ENCODE measurements around the gene VGLL4.

Gene VGLL4

GRCh38 chr3:11619461-11619860, 24.3 kb downstream of the VGLL4 start:
- H3K4me3 ChIP-seq (ENCODE audit: control insufficient read depth, low read depth, low read length): no peak overlapping the region
- no peak for DNase-seq (ENCODE audit: low read depth)
- TF ChIP-seq CTCF (IDR thresholded peaks at IDR 0.05; ENCODE audit: control insufficient read depth, insufficient read depth, low read depth, low read length, missing control alignments): no peak

- H3K4me3 ChIP-seq (ENCODE audit: control insufficient read depth, low read depth, low read length): no peak overlapping the region
- TF ChIP-seq CTCF (IDR thresholded peaks at IDR 0.05; ENCODE audit: control insufficient read depth, insufficient read depth, low read depth, low read length, missing control alignments): no peak
- no peak for DNase-seq (ENCODE audit: low read depth)
Measured at GRCh38 chr3:11618904-11619303, 24.8 kb downstream of the VGLL4 start.

GRCh38 chr3:11616551-11616950, 27.2 kb downstream of the VGLL4 start:
- no peak for TF ChIP-seq CTCF (IDR thresholded peaks at IDR 0.05; ENCODE audit: control insufficient read depth, insufficient read depth, low read depth, low read length, missing control alignments)
- no peak for DNase-seq (ENCODE audit: low read depth)

GRCh38 chr3:11613851-11614487, 29.7 kb downstream of the VGLL4 start:
- H3K4me3 ChIP-seq (ENCODE audit: control insufficient read depth, low read depth, low read length): no peak overlapping the region
- TF ChIP-seq CTCF (IDR thresholded peaks at IDR 0.05; ENCODE audit: control insufficient read depth, insufficient read depth, low read depth, low read length, missing control alignments): no peak
- DNase-seq (ENCODE audit: low read depth): no peak

More at GRCh38 chr3:11616551-11616950, 27.2 kb downstream of the VGLL4 start:
- H3K4me3 ChIP-seq (ENCODE audit: control insufficient read depth, low read depth, low read length): no peak overlapping the region

GRCh38 chr3:11613319-11613718, 30.4 kb downstream of the VGLL4 start:
- no peak overlapping the region for H3K4me3 ChIP-seq (ENCODE audit: control insufficient read depth, low read depth, low read length)
- no peak for TF ChIP-seq CTCF (IDR thresholded peaks at IDR 0.05; ENCODE audit: control insufficient read depth, insufficient read depth, low read depth, low read length, missing control alignments)
- no peak for DNase-seq (ENCODE audit: low read depth)

- no peak for TF ChIP-seq CTCF (IDR thresholded peaks at IDR 0.05; ENCODE audit: control insufficient read depth, insufficient read depth, low read depth, low read length, missing control alignments)
- DNase-seq (ENCODE audit: low read depth): peak; percentile 34
- no peak overlapping the region for H3K4me3 ChIP-seq (ENCODE audit: control insufficient read depth, low read depth, low read length)
Measured at GRCh38 chr3:11612515-11613188, 31.1 kb downstream of the VGLL4 start.
